H1 (cell line): ENCODE data around the gene STX18. TPM values are rescaled to one million over a fixed set of nuclear protein-coding genes. Genes with fewer than 3 reads are reported as not detected.

ENCODE experiments used
- CTCF ChIA-PET: fragments of 300-600 bp; sonication (Branson Sonifier 250); formaldehyde crosslinking; loops from one replicate; lab custom pipeline; 2021; ENCODE audit not compliant: partially characterized antibody; lab: Charles Lee
- POLR2A ChIA-PET: fragments of 300-600 bp; sonication (Branson Sonifier 250); formaldehyde crosslinking; loops from one replicate; lab custom pipeline; 2021; ENCODE audit warnings: inconsistent platforms; ENCODE audit not compliant: partially characterized antibody; lab: Charles Lee
- DNase-seq, 2 experiments: peaks; one replicate each; pipeline versions ENCODE4 v3.0.0 to v3.0.0-alpha.2; 2010 to 2022; ENCODE audit warnings: low spot score in 2 of 2, low read depth in 1 of 2, mixed read lengths in 1 of 2
- FAIRE-seq: peaks from 2 replicates; lab custom pipeline; 2011; peaks lifted over from hg19 to GRCh38; lab: Jason Lieb, UNC
- H2AFZ ChIP-seq: 2 replicates; pipeline ENCODE4 v1.8.1; 2012; ENCODE audit warnings: low read length, inconsistent platforms
- H2AK5ac ChIP-seq: 2 replicates; pipeline ENCODE4 v1.6.1; 2013; ENCODE audit warnings: low read depth, low read length
- H2BK120ac ChIP-seq: replicated peaks from 2 replicates; pipeline ENCODE3; 2013; ENCODE audit warnings: low read depth, low read length, inconsistent platforms
- H2BK12ac ChIP-seq: 2 replicates; pipeline ENCODE4 v1.6.1; 2013; ENCODE audit warnings: low read depth, low read length
- H2BK15ac ChIP-seq: 2 replicates; pipeline ENCODE4 v1.6.1; 2013; ENCODE audit warnings: low read length
- H2BK20ac ChIP-seq: 2 replicates; pipeline ENCODE4 v1.6.1; 2013; ENCODE audit warnings: low read length
- H2BK5ac ChIP-seq: 2 replicates; pipeline ENCODE4 v1.6.1; 2013; ENCODE audit warnings: low read depth, low read length
- H3K14ac ChIP-seq: 2 replicates; pipeline ENCODE4 v1.6.1; 2013; ENCODE audit warnings: inconsistent platforms; ENCODE audit not compliant: insufficient read length
- H3K18ac ChIP-seq: 2 replicates; pipeline ENCODE4 v1.6.1; 2013; ENCODE audit warnings: low read length; ENCODE audit errors: extremely low read depth
- H3K23ac ChIP-seq: 2 replicates; pipeline ENCODE4 v1.6.1; 2013; ENCODE audit warnings: inconsistent platforms; ENCODE audit not compliant: insufficient read length
- H3K23me2 ChIP-seq: 2 replicates; pipeline ENCODE4 v1.6.1; 2013; ENCODE audit warnings: low read depth, low read length
- H3K27ac ChIP-seq: 2 replicates; pipeline ENCODE4 v1.6.1; 2011; ENCODE audit warnings: low read depth, low read length, inconsistent platforms
- H3K27me3 ChIP-seq, 4 experiments: replicated peaks in 1 of 4; 1 replicate in 1 of 4; 2 replicates in 3 of 4; pipeline versions ENCODE4 v1.6.1 to v1.8.1; 2011 to 2013; ENCODE audit warnings: low read length in 3 of 4, mild to moderate bottlenecking in 3 of 4, inconsistent platforms in 2 of 4, mixed read lengths in 2 of 4, moderate library complexity in 1 of 4; ENCODE audit not compliant: control insufficient read depth in 3 of 4, insufficient read depth in 3 of 4; ENCODE audit errors: extremely low read depth in 1 of 4
- H3K36me3 ChIP-seq, 4 experiments: 2 replicates each; pipeline versions ENCODE4 v1.6.1 to v1.8.1; 2011 to 2013; ENCODE audit warnings: mild to moderate bottlenecking in 4 of 4, low read length in 3 of 4, moderate library complexity in 2 of 4, control low read depth in 1 of 4, inconsistent platforms in 1 of 4; ENCODE audit not compliant: insufficient read depth in 4 of 4, control insufficient read depth in 2 of 4
- H3K4ac ChIP-seq: replicated peaks from 2 replicates; pipeline ENCODE3; 2013; ENCODE audit warnings: low read length, low read depth, mixed read lengths, inconsistent platforms; ENCODE audit not compliant: insufficient read length
- H3K4me1 ChIP-seq, 4 experiments: replicated peaks in 1 of 4; 1 replicate in 1 of 4; 2 replicates in 3 of 4; pipeline versions ENCODE4 v1.6.1 to v1.8.1; 2011 to 2013; ENCODE audit warnings: low read length in 3 of 4, inconsistent platforms in 2 of 4, mixed read lengths in 1 of 4; ENCODE audit not compliant: insufficient read depth in 4 of 4, control insufficient read depth in 3 of 4
- H3K4me2 ChIP-seq, 2 experiments: 2 replicates each; pipeline versions ENCODE4 v1.6.1 to v1.8.1; 2011 to 2013; ENCODE audit warnings: low read depth in 2 of 2, low read length in 2 of 2, control low read depth in 1 of 2, inconsistent platforms in 1 of 2, mild to moderate bottlenecking in 1 of 2; ENCODE audit not compliant: insufficient read depth in 1 of 2
- H3K4me3 ChIP-seq, 4 experiments: fragments of 200-600, 300-600 bp in 1 of 4; sonication (generic), shearing (Covaris generic), sonication (Bioruptor Twin) in 1 of 4; 2 replicates each; pipeline versions ENCODE4 v1.5.1 to v1.8.1; 2011 to 2016; ENCODE audit warnings: low read length in 4 of 4, low read depth in 3 of 4, control low read depth in 2 of 4, inconsistent platforms in 2 of 4, mild to moderate bottlenecking in 2 of 4, mixed read lengths in 1 of 4, moderate library complexity in 1 of 4; ENCODE audit not compliant: insufficient read depth in 2 of 4; ENCODE audit errors: extremely low read depth in 1 of 4
- H3K56ac ChIP-seq: replicated peaks from 2 replicates; pipeline ENCODE3; 2013; ENCODE audit warnings: low read depth, mild to moderate bottlenecking, mixed read lengths, low read length, inconsistent platforms; ENCODE audit not compliant: insufficient read length
- H3K79me1 ChIP-seq: 2 replicates; pipeline ENCODE4 v1.6.1; 2013; ENCODE audit warnings: low read depth, low read length, control low read depth
- H3K79me2 ChIP-seq, 2 experiments: 2 replicates each; pipeline versions ENCODE4 v1.6.1 to v1.8.1; 2012 to 2013; ENCODE audit warnings: low read length in 2 of 2, mild to moderate bottlenecking in 2 of 2, inconsistent platforms in 1 of 2; ENCODE audit not compliant: insufficient read depth in 2 of 2, control insufficient read depth in 1 of 2
- H3K9ac ChIP-seq, 4 experiments: replicated peaks in 1 of 4; 1 replicate in 1 of 4; 2 replicates in 3 of 4; pipeline versions ENCODE4 v1.6.1 to v1.8.1; 2011 to 2013; ENCODE audit warnings: low read depth in 3 of 4, low read length in 3 of 4, control low read depth in 2 of 4, mild to moderate bottlenecking in 2 of 4, moderate library complexity in 2 of 4, inconsistent platforms in 1 of 4; ENCODE audit errors: extremely low read depth in 1 of 4
- H3K9me3 ChIP-seq, 2 experiments: 2 replicates each; pipeline versions ENCODE4 v1.6.1 to v1.8.1; 2012 to 2013; ENCODE audit warnings: mild to moderate bottlenecking in 2 of 2, moderate library complexity in 2 of 2, control low read depth in 1 of 2, inconsistent platforms in 1 of 2, low read depth in 1 of 2, low read length in 1 of 2, mixed read lengths in 1 of 2; ENCODE audit not compliant: insufficient read depth in 2 of 2
- H4K20me1 ChIP-seq, 2 experiments: replicated peaks in 1 of 2; 2 replicates each; pipeline versions ENCODE3 to v1.8.1; 2011 to 2013; ENCODE audit warnings: inconsistent platforms in 2 of 2, low read length in 2 of 2, mild to moderate bottlenecking in 1 of 2; ENCODE audit not compliant: insufficient read depth in 2 of 2, control insufficient read depth in 1 of 2
- H4K5ac ChIP-seq: 2 replicates; pipeline ENCODE4 v1.6.1; 2013; ENCODE audit warnings: low read length, low read depth, mixed read lengths, inconsistent platforms; ENCODE audit not compliant: insufficient read length
- H4K8ac ChIP-seq: 2 replicates; pipeline ENCODE4 v1.8.0; 2013; ENCODE audit warnings: mild to moderate bottlenecking, moderate library complexity, low read length, inconsistent platforms; ENCODE audit not compliant: insufficient read depth; ENCODE audit errors: extremely low read depth
- H4K91ac ChIP-seq: replicated peaks from 2 replicates; pipeline ENCODE3; 2013; ENCODE audit warnings: low read length, mixed read lengths, inconsistent platforms; ENCODE audit not compliant: insufficient read length
- CBX8 ChIP-seq: fragments of 300-800, 300-1000 bp; sonication (generic); IDR thresholded peaks from 2 replicates; pipeline ENCODE4 v1.7.1; 2016; ENCODE audit warnings: low read depth, low read length, borderline replicate concordance
- CHD1 ChIP-seq: IDR thresholded peaks from 2 replicates; pipeline ENCODE4 v1.6.1; 2012; ENCODE audit warnings: low read depth, low read length, improper control_type of control experiment
- CHD2 ChIP-seq: IDR thresholded peaks from 2 replicates; pipeline ENCODE4 v1.6.1; 2012; ENCODE audit warnings: low read length, improper control_type of control experiment
- HDAC2 ChIP-seq, 2 experiments: fragments of 300-600 bp in 1 of 2; sonication (generic) in 1 of 2; IDR thresholded peaks; 2 replicates each; pipeline ENCODE4 v1.6.1; 2011 to 2012; ENCODE audit warnings: low read depth in 2 of 2, low read length in 2 of 2, mild to moderate bottlenecking in 2 of 2, moderate library complexity in 2 of 2, borderline replicate concordance in 1 of 2, inconsistent platforms in 1 of 2
- POU5F1 ChIP-seq: IDR thresholded peaks from 2 replicates; pipeline ENCODE4 v1.6.1; 2011; ENCODE audit warnings: low read depth, mild to moderate bottlenecking, low read length, moderate library complexity
- RBBP5 ChIP-seq: IDR thresholded peaks from 2 replicates; pipeline ENCODE4 v1.7.1; 2012; ENCODE audit warnings: low read depth, mild to moderate bottlenecking, inconsistent platforms, low read length, moderate library complexity, borderline replicate concordance
- SP4 ChIP-seq: IDR thresholded peaks from 2 replicates; pipeline ENCODE4 v1.6.1; 2012; ENCODE audit warnings: low read length, inconsistent platforms
- SRF ChIP-seq: IDR thresholded peaks from 2 replicates; pipeline ENCODE4 v1.6.1; 2011; ENCODE audit warnings: mild to moderate bottlenecking, low read depth, low read length, moderate library complexity
- ZNF274 ChIP-seq: IDR thresholded peaks from 2 replicates; pipeline ENCODE4 v1.7.0; 2012; ENCODE audit warnings: low read length, borderline replicate concordance; ENCODE audit errors: extremely low read depth
- WGBS, 2 experiments: shearing (Covaris generic) in 1 of 2; methylation state at CpG; one replicate each; pipeline versions ENCODE4 v1.1.6 to v1.1.7; 2013 to 2015; ENCODE audit warnings: low lambda C conversion rate in 2 of 2, mixed read lengths in 2 of 2, inconsistent platforms in 1 of 2, low coverage in 1 of 2, missing lambda C conversion rate in 1 of 2; ENCODE audit not compliant: insufficient replicate concordance in 2 of 2, insufficient coverage in 1 of 2, insufficient read length in 1 of 2; ENCODE audit errors: extremely low coverage in 1 of 2, missing lambda C conversion rate in 1 of 2; 5-methylcytosine and 5-hydroxymethylcytosine counted together
- polyA plus RNA-seq, 7 experiments: library from polyadenylated mRNA; depleted of rRNA in 3 of 7; stranded (reverse) in 5 of 7; unstranded in 2 of 7; fragments of >200 nt in 5 of 7; fragments of 200-250 nt in 2 of 7; gene quantifications; 1 replicate in 5 of 7; 2 replicates in 1 of 7; 4 replicates in 1 of 7; pipeline versions ENCODE4 v1.2.1 to v1.2.3, GENCODE V29; 2011 to 2013; ENCODE audit warnings: missing spikeins in 2 of 7, mixed read lengths in 2 of 7
- total RNA-seq: library from RNA; stranded (reverse); fragmentation: NEBNext Ultra II Directional; extraction: Animal tissue kit (Norgen Biotek cat#: 25700); gene quantifications from 2 replicates; pipeline ENCODE4 v1.2.1, GENCODE V29; 2021

The STX18 gene
- total and polyA plus RNA-seq, 2 of the 8 experiments (the other 6 are each of a cell fraction or from before 2014, with no cell fraction given): 14.6 to 18.3 TPM

- H3K4me1 ChIP-seq: no peaks in the 10 kb centered on the region
- H3K9ac ChIP-seq: no peak overlapping the region
- H3K23me2 ChIP-seq: no peaks in the 10 kb centered on the region
- no peak overlapping the region for H3K27ac ChIP-seq
- H4K91ac ChIP-seq: no peak overlapping the region
- no peak overlapping the region for H2BK12ac ChIP-seq
- H3K18ac ChIP-seq: no peak overlapping the region
- no peaks in the 10 kb centered on the region for H3K79me1 ChIP-seq
- no peak overlapping the region for H2BK15ac ChIP-seq
- H2AFZ ChIP-seq: no peak overlapping the region
- H3K79me2 ChIP-seq: no peaks in the 10 kb centered on the region
- H3K36me3 ChIP-seq: peaks cover 0 to 5% (median 1%) of the 10 kb centered on the region in 4 experiments; a peak in 1 of 8 replicates
- H3K4ac ChIP-seq: no peak overlapping the region
- H2BK20ac ChIP-seq: no peak overlapping the region
- no peak overlapping the region for H3K4me2 ChIP-seq
- DNase-seq (no peak), FAIRE-seq (no peak)
- H2BK120ac ChIP-seq: no peak overlapping the region
- H3K4me3 ChIP-seq: no peak overlapping the region
- no peaks in the 10 kb centered on the region; a peak in 1 of 4 replicates for H3K9me3 ChIP-seq
- POLR2A ChIA-PET: no interaction called here
- H3K23ac ChIP-seq: no peak overlapping the region
- TF ChIP-seq HDAC2 (IDR thresholded peaks at IDR 0.05; ENCODE audit: borderline replicate concordance in 1 of 2, low read depth in 2 of 2, low read length in 2 of 2) (no peak), CHD2 (no peak), ZNF274 (no peak), CHD1 (no peak), POU5F1 (no peak), SRF (no peak), CBX8 (no peak), RBBP5 (no peak), SP4 (no peak)
- no peak overlapping the region for H3K14ac ChIP-seq
- no peak overlapping the region for H4K5ac ChIP-seq
- CTCF ChIA-PET: interaction anchor here (1.2 to 1.7 kb wide), 4 partner anchors 11 to 20 kb away, joined by 4 to 5 read pairs (median 5); no protein-coding TSS in a partner anchor
- 95% methylated on average over 15 of the region's 15 CpGs; no CpG with 5 or more reads in 1 of the 2 experiments for WGBS, 2 experiments
- no peak overlapping the region for H3K56ac ChIP-seq
- H4K8ac ChIP-seq: no peak overlapping the region; the same call in 1 of the 2 replicates
- H4K20me1 ChIP-seq: peaks cover 0 to 5% of the 10 kb centered on the region in 2 experiments
- H2AK5ac ChIP-seq: no peak overlapping the region
- H3K27me3 ChIP-seq: no peaks in the 10 kb centered on the region
- no peak overlapping the region for H2BK5ac ChIP-seq
Measured at GRCh38 chr4:4410271-4410670, 131.6 kb downstream of the STX18 start.
